Spleen (tissue), 11 donors: ENCODE results near the gene ARL10. TPM values are rescaled to one million over a fixed set of nuclear protein-coding genes. Genes with fewer than 3 reads are reported as not detected.

Experiments
- DNase-seq: peaks from one replicate; pipeline ENCODE4 v3.0.0-alpha.2; 2020
- H3K27ac ChIP-seq, 8 donors: fragments of 200-600 bp; sonication (generic) in 7 of 8; 1 replicate in 4 of 8; 2 replicates in 4 of 8; pipeline versions ENCODE4 v1.5.0 to v1.8.0; 2016 to 2021; ENCODE audit warnings: inconsistent platforms in 4 of 8, mild to moderate bottlenecking in 4 of 8, moderate library complexity in 1 of 8
- H3K27me3 ChIP-seq, 7 donors: fragments of 200-600 bp; sonication (generic) in 6 of 7; replicated peaks in 1 of 7; 1 replicate in 4 of 7; 2 replicates in 3 of 7; pipeline versions ENCODE4 v1.5.0 to v1.8.0; 2016 to 2021; ENCODE audit warnings: inconsistent platforms in 3 of 7, mild to moderate bottlenecking in 1 of 7
- H3K36me3 ChIP-seq, 6 donors: fragments of 200-600 bp; sonication (generic) in 5 of 6; 1 replicate in 4 of 6; 2 replicates in 2 of 6; pipeline versions ENCODE4 v1.5.0 to v1.8.0; 2016 to 2021; ENCODE audit warnings: inconsistent platforms in 2 of 6
- H3K4me1 ChIP-seq, 6 donors: fragments of 200-600 bp; sonication (generic) in 5 of 6; 1 replicate in 3 of 6; 2 replicates in 3 of 6; pipeline versions ENCODE4 v1.5.0 to v1.8.0; 2016 to 2021; ENCODE audit warnings: inconsistent platforms in 3 of 6
- H3K4me3 ChIP-seq, 8 donors: fragments of 200-600 bp; sonication (generic) in 7 of 8; 1 replicate in 4 of 8; 2 replicates in 4 of 8; pipeline versions ENCODE4 v1.5.0 to v1.8.0; 2016 to 2021; ENCODE audit warnings: inconsistent platforms in 4 of 8, mild to moderate bottlenecking in 4 of 8, moderate library complexity in 2 of 8
- H3K9me3 ChIP-seq, 8 donors: fragments of 200-600 bp; sonication (generic) in 7 of 8; 1 replicate in 4 of 8; 2 replicates in 4 of 8; pipeline versions ENCODE4 v1.5.0 to v1.8.0; 2016 to 2021; ENCODE audit warnings: inconsistent platforms in 4 of 8
- POLR2A ChIP-seq, 3 donors: fragments of 450-650 bp; IDR thresholded peaks; one replicate each; pipeline ENCODE4 v1.5.1; 2017; ENCODE audit warnings: antibody characterized with exemption in 3 of 3, mild to moderate bottlenecking in 1 of 3
- POLR2AphosphoS5 ChIP-seq, 3 donors: sonication (generic); formaldehyde crosslinking; IDR thresholded peaks; one replicate each; pipeline ENCODE4 v1.5.1; 2017; ENCODE audit warnings: antibody characterized with exemption in 3 of 3
- WGBS, 5 donors: extraction: QIAGEN DNeasy Blood & Tissue Kit in 3 of 5; methylation state at CpG; one replicate each; pipeline versions ENCODE4 v1.1.5 to v1.1.7; 2013 to 2018; 5-methylcytosine and 5-hydroxymethylcytosine counted together
- intact Hi-C: fragments of 100-400 bp; cut with DNase I; formaldehyde crosslinking; loops from one replicate; pipeline ENCODE4 v1.15.0; 2023; ENCODE audit warnings: low total_unique reads
- polyA plus RNA-seq, 3 donors: library from polyadenylated mRNA; stranded (reverse); fragments of 200-250 nt; gene quantifications; one replicate each; pipeline ENCODE4 v1.2.1, GENCODE V29; 2013
- total RNA-seq, 7 donors: library from RNA; depleted of rRNA in 3 of 7; stranded (reverse); fragments of >200 nt in 3 of 7; fragmentation: NEBNext Ultra II Directional in 4 of 7; extraction: Animal tissue kit (Norgen Biotek cat#: 25700) in 4 of 7; gene quantifications; one replicate each; pipeline versions ENCODE4 v1.1.0 to v1.2.1, GENCODE V29; 2016 to 2021
- TF ChIP-seq, protein P1 (sequence below), 11 experiments: fragments of 200-600 bp in 7 of 11; fragments of 450-650 bp in 4 of 11; sonication (generic) in 4 of 11; IDR thresholded peaks in 8 of 11; conservative IDR thresholded peaks in 3 of 11; 1 replicate in 7 of 11; 2 replicates in 4 of 11; pipeline versions ENCODE4 v1.4.0 to v1.8.0; 2016 to 2021; ENCODE audit warnings: antibody characterized with exemption in 11 of 11, inconsistent platforms in 4 of 11, mild to moderate bottlenecking in 1 of 11
- donor health status: healthy with polysubstance abuse.
- donor health status: DM: no; HTN: no; CAD: no; lungs with moderate emphysema.
- donor health status: DM: no; HTN: no; CAD: no.
- donor health status: Bipolar disorder and iron deficiency.
- donor health status: healthy.
- donor health status: DM: no; HTN: no; CAD: no.
- donor health status: DM: yes; HTN: yes; CAD: no.

ARL10 gene
- total and polyA plus RNA-seq, 10 donors, result 1.6 to 17.8 (median 6.8) TPM

DNA sequence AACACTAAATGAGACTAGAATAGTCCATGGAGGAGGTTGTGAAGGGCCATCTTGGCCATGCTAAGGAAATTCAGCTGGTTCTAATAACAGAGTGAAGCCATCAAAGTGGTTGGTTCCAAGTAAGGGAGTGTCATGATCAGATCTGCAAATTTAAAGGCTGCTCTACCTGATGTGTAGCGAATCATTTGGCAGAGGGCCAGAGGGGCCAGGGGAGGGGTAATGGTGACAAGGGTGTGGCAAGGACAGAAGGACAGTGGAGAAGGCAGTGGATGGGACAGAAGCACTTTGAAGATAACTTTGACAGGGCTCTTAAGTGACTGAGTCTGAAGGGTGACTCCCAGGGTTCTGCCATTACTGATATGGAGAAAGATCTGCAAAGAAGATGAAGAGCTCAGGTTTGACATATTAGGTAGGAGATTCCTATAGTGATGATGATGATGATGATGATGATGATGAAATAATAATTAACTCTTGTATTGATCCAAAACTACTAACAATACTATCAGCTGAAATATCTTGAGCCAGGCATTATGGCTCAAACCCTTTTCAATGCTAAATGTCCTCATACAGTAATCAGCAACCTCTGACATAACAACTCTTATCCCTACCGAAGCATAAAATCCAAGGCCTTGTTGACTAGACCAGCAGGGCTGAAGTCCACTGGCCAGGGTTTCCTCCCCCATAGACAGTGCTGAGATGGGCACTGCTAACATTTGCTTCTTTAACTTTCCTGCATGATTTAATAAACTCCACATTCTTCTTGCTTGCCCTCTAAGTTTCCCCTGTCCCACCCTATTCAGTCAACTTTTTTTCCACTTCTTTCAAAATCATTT is 23.7 kb upstream of the ARL10 start:
- TF ChIP-seq POLR2AphosphoS5 (IDR thresholded peaks at IDR 0.05), result no peak
- TF ChIP-seq, protein P1, sequence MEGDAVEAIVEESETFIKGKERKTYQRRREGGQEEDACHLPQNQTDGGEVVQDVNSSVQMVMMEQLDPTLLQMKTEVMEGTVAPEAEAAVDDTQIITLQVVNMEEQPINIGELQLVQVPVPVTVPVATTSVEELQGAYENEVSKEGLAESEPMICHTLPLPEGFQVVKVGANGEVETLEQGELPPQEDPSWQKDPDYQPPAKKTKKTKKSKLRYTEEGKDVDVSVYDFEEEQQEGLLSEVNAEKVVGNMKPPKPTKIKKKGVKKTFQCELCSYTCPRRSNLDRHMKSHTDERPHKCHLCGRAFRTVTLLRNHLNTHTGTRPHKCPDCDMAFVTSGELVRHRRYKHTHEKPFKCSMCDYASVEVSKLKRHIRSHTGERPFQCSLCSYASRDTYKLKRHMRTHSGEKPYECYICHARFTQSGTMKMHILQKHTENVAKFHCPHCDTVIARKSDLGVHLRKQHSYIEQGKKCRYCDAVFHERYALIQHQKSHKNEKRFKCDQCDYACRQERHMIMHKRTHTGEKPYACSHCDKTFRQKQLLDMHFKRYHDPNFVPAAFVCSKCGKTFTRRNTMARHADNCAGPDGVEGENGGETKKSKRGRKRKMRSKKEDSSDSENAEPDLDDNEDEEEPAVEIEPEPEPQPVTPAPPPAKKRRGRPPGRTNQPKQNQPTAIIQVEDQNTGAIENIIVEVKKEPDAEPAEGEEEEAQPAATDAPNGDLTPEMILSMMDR (IDR thresholded peaks at IDR 0.05 in 8 of 11, conservative IDR thresholded peaks at IDR 0.05 in 3 of 11), result no peak
- TF ChIP-seq POLR2A (IDR thresholded peaks at IDR 0.05), result no peak
- WGBS, 5 donors, result 68 to 98% (median 95%) methylated on average over 2 of the region's 2 CpGs
- Histone ChIP-seq H3K27ac (no peak overlapping the region), H3K27me3 (no peaks in the 10 kb centered on the region), H3K9me3 (no peaks in the 10 kb centered on the region), H3K4me1 (no peaks in the 10 kb centered on the region), H3K36me3 (peaks cover 0 to 98% (median 36%) of the 10 kb centered on the region in 6 donors), H3K4me3 (no peak overlapping the region)
- intact Hi-C loops, result no loop called here
- DNase-seq, result no peak

DNA sequence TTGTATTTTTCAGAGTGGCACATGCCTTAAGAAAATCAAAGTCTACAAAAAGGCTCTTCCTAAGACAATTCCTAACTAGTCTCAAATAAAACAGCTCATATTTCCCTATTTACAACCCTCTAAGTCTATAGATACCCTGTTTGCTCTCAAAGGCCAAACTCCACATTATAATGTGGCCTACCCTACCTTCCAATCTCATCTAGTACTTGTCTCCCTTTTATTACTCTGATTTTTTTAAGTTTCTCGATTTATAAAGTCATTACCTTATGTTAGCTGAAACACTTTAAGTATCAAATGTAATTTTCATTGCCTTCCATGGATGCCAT is 23.2 kb upstream of the ARL10 start:
- peaks cover 0 to 98% (median 36%) of the 10 kb centered on the region in 6 donors for H3K36me3 ChIP-seq
- H3K27ac ChIP-seq, result no peak overlapping the region
- no peaks in the 10 kb centered on the region for H3K9me3 ChIP-seq
- 91 to 100% (median 98%) methylated on average over 1 of the region's 1 CpG for WGBS, 5 donors
- H3K4me3 ChIP-seq, result no peak overlapping the region
- H3K27me3 ChIP-seq, result no peaks in the 10 kb centered on the region
- H3K4me1 ChIP-seq, result no peaks in the 10 kb centered on the region
- TF ChIP-seq, protein P1 (IDR thresholded peaks at IDR 0.05 in 8 of 11, conservative IDR thresholded peaks at IDR 0.05 in 3 of 11), result no peak
- TF ChIP-seq POLR2AphosphoS5 (IDR thresholded peaks at IDR 0.05) (no peak), POLR2A (IDR thresholded peaks at IDR 0.05) (no peak)
- intact Hi-C loops, result no loop called here
- no peak for DNase-seq

DNA sequence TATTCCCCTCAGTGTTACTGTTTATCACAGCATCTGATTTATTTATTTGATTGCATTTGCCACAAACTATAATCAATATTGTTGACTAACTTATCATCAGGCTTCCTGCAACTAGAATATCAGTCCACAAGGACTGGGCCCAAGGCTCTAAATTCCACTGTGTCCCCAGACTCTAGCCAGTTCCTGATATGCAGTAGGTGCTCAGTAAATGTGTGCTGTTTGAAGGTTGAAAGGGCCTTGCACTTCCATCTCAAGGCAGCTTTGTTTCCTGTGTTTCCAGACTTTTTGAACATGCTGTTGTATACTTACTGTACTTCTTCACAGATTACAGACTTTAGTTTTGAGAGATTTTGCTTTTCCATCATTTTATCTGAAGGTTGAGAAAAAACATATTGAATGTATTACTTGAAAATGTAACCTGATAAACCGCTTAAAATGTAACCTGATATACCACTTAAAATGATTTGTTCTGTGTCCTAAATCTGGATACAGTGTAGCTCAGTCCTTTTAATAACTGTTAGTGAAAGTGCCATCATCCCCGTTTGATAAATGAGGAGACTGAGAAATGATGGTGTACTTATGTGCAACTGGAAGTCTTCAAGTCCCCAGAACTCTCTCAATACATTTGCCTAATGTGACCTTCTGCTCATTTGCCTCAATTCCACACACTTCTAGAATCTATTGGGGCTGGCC is 22.4 kb upstream of the ARL10 start:
- 80 to 86% (median 82%) methylated on average over 2 of the region's 2 CpGs for WGBS, 5 donors

More for the DNA sequence above, 22.4 kb upstream of the ARL10 start:
- Histone ChIP-seq H3K27me3 (no peaks in the 10 kb centered on the region), H3K27ac (no peak overlapping the region), H3K4me3 (no peak overlapping the region), H3K36me3 (peaks cover 0 to 98% (median 37%) of the 10 kb centered on the region in 6 donors), H3K4me1 (no peaks in the 10 kb centered on the region), H3K9me3 (no peaks in the 10 kb centered on the region)
- intact Hi-C loops, result no loop called here
- TF ChIP-seq POLR2A (IDR thresholded peaks at IDR 0.05) (no peak), POLR2AphosphoS5 (IDR thresholded peaks at IDR 0.05) (no peak)
- TF ChIP-seq, protein P1 (IDR thresholded peaks at IDR 0.05 in 8 of 11, conservative IDR thresholded peaks at IDR 0.05 in 3 of 11), result no peak
- no peak for DNase-seq
